B cell (primary cell): Measurements from ENCODE around the gene CCDC186.

ENCODE experiments used
- EZH2 ChIP-seq: IDR thresholded peaks from 2 replicates; pipeline ENCODE4 v1.6.1; 2012; ENCODE audit warnings: borderline replicate concordance, low read depth, mild to moderate bottlenecking, moderate library complexity, low read length; ENCODE audit not compliant: insufficient read depth, poor library complexity, severe bottlenecking
- TF ChIP-seq, protein P1 (sequence below): fragments of 200-600 bp; IDR thresholded peaks from one replicate; pipeline ENCODE4 v1.8.0; 2022; ENCODE audit warnings: antibody characterized with exemption, mild to moderate bottlenecking

DNA sequence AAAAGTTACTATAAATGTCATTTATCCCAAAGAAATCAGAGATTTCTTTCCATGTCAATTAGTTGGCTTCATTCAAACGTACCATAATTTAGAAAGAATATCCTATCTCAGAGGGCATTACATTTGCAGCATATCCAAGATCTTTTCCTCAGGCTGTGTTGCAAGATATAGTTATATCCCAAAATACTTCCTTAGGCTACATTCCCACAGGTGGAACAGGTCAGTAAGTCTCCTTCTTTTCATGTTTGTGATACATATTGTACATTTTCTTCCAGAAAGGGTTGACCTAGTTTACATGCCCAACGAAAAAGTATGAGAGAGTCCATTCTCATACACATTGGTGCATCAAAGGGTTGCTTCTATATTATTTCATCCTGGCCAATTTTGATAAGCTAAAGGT lies 38.1 kb upstream of the CCDC186 start:
- TF ChIP-seq, protein P1, sequence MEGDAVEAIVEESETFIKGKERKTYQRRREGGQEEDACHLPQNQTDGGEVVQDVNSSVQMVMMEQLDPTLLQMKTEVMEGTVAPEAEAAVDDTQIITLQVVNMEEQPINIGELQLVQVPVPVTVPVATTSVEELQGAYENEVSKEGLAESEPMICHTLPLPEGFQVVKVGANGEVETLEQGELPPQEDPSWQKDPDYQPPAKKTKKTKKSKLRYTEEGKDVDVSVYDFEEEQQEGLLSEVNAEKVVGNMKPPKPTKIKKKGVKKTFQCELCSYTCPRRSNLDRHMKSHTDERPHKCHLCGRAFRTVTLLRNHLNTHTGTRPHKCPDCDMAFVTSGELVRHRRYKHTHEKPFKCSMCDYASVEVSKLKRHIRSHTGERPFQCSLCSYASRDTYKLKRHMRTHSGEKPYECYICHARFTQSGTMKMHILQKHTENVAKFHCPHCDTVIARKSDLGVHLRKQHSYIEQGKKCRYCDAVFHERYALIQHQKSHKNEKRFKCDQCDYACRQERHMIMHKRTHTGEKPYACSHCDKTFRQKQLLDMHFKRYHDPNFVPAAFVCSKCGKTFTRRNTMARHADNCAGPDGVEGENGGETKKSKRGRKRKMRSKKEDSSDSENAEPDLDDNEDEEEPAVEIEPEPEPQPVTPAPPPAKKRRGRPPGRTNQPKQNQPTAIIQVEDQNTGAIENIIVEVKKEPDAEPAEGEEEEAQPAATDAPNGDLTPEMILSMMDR: no peak
- TF ChIP-seq EZH2: no peak
